Pancreas (tissue), 10 donors: ENCODE results near the gene FURIN. TPM values are rescaled to one million over a fixed set of nuclear protein-coding genes. Genes with fewer than 3 reads are reported as not detected.
A peak's percentile ranks its signal among the peaks of the same experiment; 100 is the strongest.

ENCODE experiments used
- ATAC-seq, 4 donors: fragments of 200-7000 bp; cut with Tn5 transposase; one replicate each; pipeline versions ENCODE4 v1.8.0 to v1.9.1; 2020; ENCODE audit warnings: mild to moderate bottlenecking in 4 of 4, moderate library complexity in 4 of 4
- DNase-seq, 6 donors: peaks; one replicate each; pipeline ENCODE4 v3.0.0-alpha.2; 2020
- FAIRE-seq: peaks from 2 replicates; lab custom pipeline; 2012; peaks lifted over from hg19 to GRCh38; lab: Jason Lieb, UNC
- H3K27ac ChIP-seq, 4 donors: fragments of 200-600 bp; sonication (generic); 1 replicate in 3 of 4; 2 replicates in 1 of 4; pipeline versions ENCODE4 v1.5.0 to v1.8.0; 2020
- H3K27me3 ChIP-seq, 4 donors: fragments of 200-600 bp; one replicate each; pipeline ENCODE4 v1.8.0; 2021
- H3K36me3 ChIP-seq, 3 donors: fragments of 200-600 bp; sonication (generic) in 1 of 3; one replicate each; pipeline versions ENCODE4 v1.5.0 to v1.8.0; 2020 to 2021
- H3K4me1 ChIP-seq, 3 donors: fragments of 200-600 bp; one replicate each; pipeline ENCODE4 v1.8.0; 2021
- H3K4me3 ChIP-seq, 4 donors: fragments of 200-600 bp; sonication (generic) in 2 of 4; one replicate each; pipeline versions ENCODE4 v1.5.0 to v1.8.0; 2020 to 2021
- H3K9me3 ChIP-seq, 4 donors: fragments of 200-600 bp; one replicate each; pipeline ENCODE4 v1.8.0; 2021
- WGBS, 2 donors: extraction: QIAGEN DNeasy Blood & Tissue Kit; methylation state at CpG; one replicate each; pipeline ENCODE4 v1.1.7; 2013; 5-methylcytosine and 5-hydroxymethylcytosine counted together
- intact Hi-C, 3 donors: fragments of 100-400 bp; cut with DNase I; formaldehyde crosslinking; loops; one replicate each; pipeline versions ENCODE4 v1.11.1 to v1.14.2; 2022
- polyA plus RNA-seq, 2 donors: library from polyadenylated mRNA; stranded (reverse); fragments of 200-250 nt; gene quantifications; one replicate each; pipeline ENCODE4 v1.2.3, GENCODE V29; 2013
- total RNA-seq, 6 donors: library from RNA; stranded (reverse); fragmentation: NEBNext Ultra II Directional in 4 of 6; extraction: Animal tissue kit (Norgen Biotek cat#: 25700) in 4 of 6; gene quantifications; one replicate each; pipeline versions ENCODE4 v1.2.1 to v1.2.4, GENCODE V29; 2021 to 2023
- TF ChIP-seq, protein P1 (sequence below), 4 donors: fragments of 200-600 bp; sonication (generic) in 3 of 4; IDR thresholded peaks; one replicate each; pipeline versions ENCODE4 v1.5.0 to v1.8.0; 2021; ENCODE audit warnings: antibody characterized with exemption in 4 of 4
- donor health status: healthy with polysubstance abuse.
- donor health status: DM: no; HTN: no; CAD: no; lungs with moderate emphysema.
- donor health status: DM: no; HTN: no; CAD: no.
- donor health status: control.
- donor health status: control.
- donor health status: Bipolar disorder and iron deficiency.
- donor health status: DM: yes; HTN: yes; CAD: no.
- donor health status: DM: no; HTN: no; CAD: no.
- donor health status: DM: no; HTN: no; CAD: no.
- donor health status: DM: yes; HTN: yes; CAD: no.

Gene FURIN
- total and polyA plus RNA-seq, 8 donors: 50.3 to 106 (median 84.2) TPM

- H3K36me3 ChIP-seq: peaks cover 14 to 67% (median 61%) of the 10 kb centered on the region in 3 donors
Observed at GRCh38 chr15:90879730-90880366, 11.5 kb downstream of the FURIN start.

GRCh38 chr15:90880381-90881145, 12.2 kb downstream of the FURIN start:
- Histone ChIP-seq H3K4me1 (peaks cover 0 to 15% (median 0%) of the 10 kb centered on the region in 3 donors), H3K4me3 (no peak overlapping the region), H3K9me3 (no peaks in the 10 kb centered on the region), H3K27me3 (no peaks in the 10 kb centered on the region), H3K27ac (no peak overlapping the region), H3K36me3 (peaks cover 14 to 66% (median 61%) of the 10 kb centered on the region in 3 donors)
- ATAC-seq (no peak), DNase-seq (peak in 1 of 6 donors; percentile 40), FAIRE-seq (no peak)
- TF ChIP-seq, protein P1, sequence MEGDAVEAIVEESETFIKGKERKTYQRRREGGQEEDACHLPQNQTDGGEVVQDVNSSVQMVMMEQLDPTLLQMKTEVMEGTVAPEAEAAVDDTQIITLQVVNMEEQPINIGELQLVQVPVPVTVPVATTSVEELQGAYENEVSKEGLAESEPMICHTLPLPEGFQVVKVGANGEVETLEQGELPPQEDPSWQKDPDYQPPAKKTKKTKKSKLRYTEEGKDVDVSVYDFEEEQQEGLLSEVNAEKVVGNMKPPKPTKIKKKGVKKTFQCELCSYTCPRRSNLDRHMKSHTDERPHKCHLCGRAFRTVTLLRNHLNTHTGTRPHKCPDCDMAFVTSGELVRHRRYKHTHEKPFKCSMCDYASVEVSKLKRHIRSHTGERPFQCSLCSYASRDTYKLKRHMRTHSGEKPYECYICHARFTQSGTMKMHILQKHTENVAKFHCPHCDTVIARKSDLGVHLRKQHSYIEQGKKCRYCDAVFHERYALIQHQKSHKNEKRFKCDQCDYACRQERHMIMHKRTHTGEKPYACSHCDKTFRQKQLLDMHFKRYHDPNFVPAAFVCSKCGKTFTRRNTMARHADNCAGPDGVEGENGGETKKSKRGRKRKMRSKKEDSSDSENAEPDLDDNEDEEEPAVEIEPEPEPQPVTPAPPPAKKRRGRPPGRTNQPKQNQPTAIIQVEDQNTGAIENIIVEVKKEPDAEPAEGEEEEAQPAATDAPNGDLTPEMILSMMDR (IDR thresholded peaks at IDR 0.05): no peak
- WGBS, 2 donors: 86 to 94% methylated on average over 16 of the region's 16 CpGs
- intact Hi-C loops: no loop called here

More at GRCh38 chr15:90879730-90880366, 11.5 kb downstream of the FURIN start:
- Histone ChIP-seq H3K9me3 (no peaks in the 10 kb centered on the region), H3K27ac (no peak overlapping the region), H3K4me1 (peaks cover 0 to 22% (median 4%) of the 10 kb centered on the region in 3 donors), H3K4me3 (no peak overlapping the region), H3K27me3 (no peaks in the 10 kb centered on the region)
- no peak for ATAC-seq
- intact Hi-C loops: loop anchor here in 1 of 3 donors (5.0 kb wide), 1 partner anchor 228 kb away; no protein-coding TSS in a partner anchor
- 92 to 93% methylated on average over 35 of the region's 35 CpGs for WGBS, 2 donors
- no peak for FAIRE-seq
- peak in 3 of 6 donors; percentile 46 to 69 (median 57) for DNase-seq
- TF ChIP-seq, protein P1 (IDR thresholded peaks at IDR 0.05): no peak

DNA sequence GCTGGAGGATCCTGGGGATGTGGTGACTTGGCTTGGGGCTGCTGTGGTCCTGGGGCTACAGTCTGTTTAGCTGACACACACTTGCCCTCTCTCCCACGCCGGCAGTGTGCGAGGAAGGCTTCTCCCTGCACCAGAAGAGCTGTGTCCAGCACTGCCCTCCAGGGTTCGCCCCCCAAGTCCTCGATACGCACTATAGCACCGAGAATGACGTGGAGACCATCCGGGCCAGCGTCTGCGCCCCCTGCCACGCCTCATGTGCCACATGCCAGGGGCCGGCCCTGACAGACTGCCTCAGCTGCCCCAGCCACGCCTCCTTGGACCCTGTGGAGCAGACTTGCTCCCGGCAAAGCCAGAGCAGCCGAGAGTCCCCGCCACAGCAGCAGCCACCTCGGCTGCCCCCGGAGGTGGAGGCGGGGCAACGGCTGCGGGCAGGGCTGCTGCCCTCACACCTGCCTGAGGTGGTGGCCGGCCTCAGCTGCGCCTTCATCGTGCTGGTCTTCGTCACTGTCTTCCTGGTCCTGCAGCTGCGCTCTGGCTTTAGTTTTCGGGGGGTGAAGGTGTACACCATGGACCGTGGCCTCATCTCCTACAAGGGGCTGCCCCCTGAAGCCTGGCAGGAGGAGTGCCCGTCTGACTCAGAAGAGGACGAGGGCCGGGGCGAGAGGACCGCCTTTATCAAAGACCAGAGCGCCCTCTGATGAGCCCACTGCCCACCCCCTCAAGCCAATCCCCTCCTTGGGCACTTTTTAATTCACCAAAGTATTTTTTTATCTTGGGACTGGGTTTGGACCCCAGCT, 13.0 kb downstream of the FURIN start:
- peaks cover 13 to 58% (median 53%) of the 10 kb centered on the region in 3 donors for H3K36me3 ChIP-seq
- DNase-seq (peak in 3 of 6 donors; percentile 52 to 82 (median 60)), FAIRE-seq (no peak), ATAC-seq (no peak)
- H3K4me1 ChIP-seq: peaks cover 0 to 20% (median 0%) of the 10 kb centered on the region in 3 donors
- TF ChIP-seq, protein P1 (IDR thresholded peaks at IDR 0.05): no peak
- WGBS, 2 donors: 84 to 85% methylated on average over 32 to 35 of the region's 35 CpGs
- H3K4me3 ChIP-seq: no peak overlapping the region
- intact Hi-C loops: no loop called here
- no peaks in the 10 kb centered on the region for H3K9me3 ChIP-seq
- no peaks in the 10 kb centered on the region for H3K27me3 ChIP-seq
- H3K27ac ChIP-seq: no peak overlapping the region

- peaks cover 5 to 50% (median 47%) of the 10 kb centered on the region in 3 donors for H3K36me3 ChIP-seq
- peak in 1 of 4 donors; percentile 6 for ATAC-seq
- WGBS, 2 donors: 79 to 82% methylated on average over 19 of the region's 19 CpGs
- H3K27me3 ChIP-seq: no peaks in the 10 kb centered on the region
- TF ChIP-seq, protein P1 (IDR thresholded peaks at IDR 0.05): no peak
- H3K4me1 ChIP-seq: peaks cover 0 to 23% (median 0%) of the 10 kb centered on the region in 3 donors
- no peak overlapping the region for H3K27ac ChIP-seq
- intact Hi-C loops: no loop called here
- no peak for FAIRE-seq
- DNase-seq: peak in 3 of 6 donors; percentile 54 to 76 (median 64)
- H3K9me3 ChIP-seq: no peaks in the 10 kb centered on the region
- H3K4me3 ChIP-seq: no peak overlapping the region
Observed at GRCh38 chr15:90881978-90882721, 13.8 kb downstream of the FURIN start.
